ENCODE measurements around the gene TAF4.

GRCh38 chr20:61998343-61999121 lies 67.1 kb downstream of the TAF4 start:
- no peak for TF ChIP-seq SUZ12 (IDR thresholded peaks at IDR 0.05; ENCODE audit: extremely low read depth, insufficient read depth, insufficient read length)
- TF ChIP-seq YY1 (IDR thresholded peaks at IDR 0.05; ENCODE audit: insufficient read depth, insufficient read length), result no peak
- no peak for TF ChIP-seq ZNF274 (IDR thresholded peaks at IDR 0.05; ENCODE audit: low read depth, low read length)

Measured in NT2/D1 (cell line).